ENCODE results near the gene SPATC1L. TPM values are rescaled to one million over a fixed set of nuclear protein-coding genes. Genes with fewer than 3 reads are reported as not detected.
A peak's percentile ranks its signal among the peaks of the same experiment; 100 is the strongest.
"Not testable (repeated sequence)": the region's sequence is repeated elsewhere in the genome, so short reads cannot be mapped to it uniquely, and the experiment has no call there.

SPATC1L gene
- total RNA-seq, 1 experiment from 2014 or later = 22.3 TPM

DNA sequence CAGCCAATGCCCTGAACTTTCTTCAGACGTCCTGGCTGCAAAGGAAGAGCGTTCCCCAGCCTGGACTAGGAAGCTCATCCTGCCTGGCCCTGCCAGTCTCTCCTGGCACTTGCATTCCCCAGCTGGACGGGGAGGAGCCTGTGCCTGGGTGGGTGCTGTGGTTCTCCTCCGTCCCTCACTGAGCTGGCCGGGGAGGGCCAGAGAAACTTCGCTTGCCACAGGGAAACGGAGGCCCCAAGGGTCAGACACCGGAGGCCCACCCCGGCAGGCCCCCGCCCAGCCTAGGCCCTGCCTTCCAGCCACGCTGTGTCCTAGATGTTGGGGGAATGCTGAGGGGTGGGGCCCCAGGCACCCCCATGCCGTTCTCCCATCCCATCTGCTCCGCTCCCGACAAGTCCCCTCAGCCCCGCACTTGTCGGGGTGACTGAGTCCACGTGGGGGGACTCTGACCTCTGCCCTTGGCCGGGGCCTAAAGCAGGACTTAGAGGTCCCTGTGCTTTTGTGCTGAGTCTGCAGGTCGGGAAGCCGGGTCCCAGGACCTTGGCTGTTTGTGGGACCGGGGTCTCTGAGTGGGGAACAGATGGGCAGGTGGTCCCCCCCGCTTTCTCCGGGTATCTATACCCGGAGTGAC, 33.7 kb downstream of the SPATC1L start:
- DNase-seq = no peak
- H3K4me3 ChIP-seq = no peak overlapping the region

GRCh38 chr21:46150073-46150472, 34.2 kb downstream of the SPATC1L start:
- Histone ChIP-seq H3K9me3 (replicated peaks) (no peaks in the 10 kb centered on the region), H3K27me3 (no peaks in the 10 kb centered on the region)
- no peak for DNase-seq

More for the DNA sequence above, 33.7 kb downstream of the SPATC1L start:
- no peaks in the 10 kb centered on the region for H3K36me3 ChIP-seq
- no peaks in the 10 kb centered on the region for H3K27me3 ChIP-seq
- H3K27ac ChIP-seq = no peak overlapping the region
- no peaks in the 10 kb centered on the region for H3K9me3 ChIP-seq (replicated peaks)
- no peaks in the 10 kb centered on the region; the same call in 1 of the 2 replicates for H3K4me1 ChIP-seq

GRCh38 chr21:46149205-46149901, 34.9 kb downstream of the SPATC1L start:
- Histone ChIP-seq H3K36me3 (no peaks in the 10 kb centered on the region), H3K4me1 (no peaks in the 10 kb centered on the region; the same call in 1 of the 2 replicates), H3K4me3 (no peak overlapping the region), H3K27ac (no peak overlapping the region), H3K27me3 (no peaks in the 10 kb centered on the region), H3K9me3 (replicated peaks) (no peaks in the 10 kb centered on the region)
- no peak for DNase-seq

More at GRCh38 chr21:46150073-46150472, 34.2 kb downstream of the SPATC1L start:
- Histone ChIP-seq H3K4me3 (no peak overlapping the region), H3K36me3 (no peaks in the 10 kb centered on the region), H3K4me1 (no peaks in the 10 kb centered on the region; the same call in 1 of the 2 replicates), H3K27ac (no peak overlapping the region)

- no peaks in the 10 kb centered on the region; the same call in 1 of the 2 replicates for H3K4me1 ChIP-seq
- no peak overlapping the region for H3K4me3 ChIP-seq
- H3K36me3 ChIP-seq = no peaks in the 10 kb centered on the region
- H3K9me3 ChIP-seq (replicated peaks) = no peaks in the 10 kb centered on the region
- no peak overlapping the region for H3K27ac ChIP-seq
- no peaks in the 10 kb centered on the region for H3K27me3 ChIP-seq
- no peak for DNase-seq
These were observed 36.2 kb downstream of the SPATC1L start for GRCh38 chr21:46148106-46148505.

GRCh38 chr21:46147429-46147828, 36.8 kb downstream of the SPATC1L start:
- H3K9me3 ChIP-seq (replicated peaks); H3K4me3 ChIP-seq; H3K27me3 ChIP-seq; H3K27ac ChIP-seq; H3K36me3 ChIP-seq; H3K4me1 ChIP-seq: not testable (repeated sequence)
- DNase-seq = peak; percentile 57 to 69

DNA sequence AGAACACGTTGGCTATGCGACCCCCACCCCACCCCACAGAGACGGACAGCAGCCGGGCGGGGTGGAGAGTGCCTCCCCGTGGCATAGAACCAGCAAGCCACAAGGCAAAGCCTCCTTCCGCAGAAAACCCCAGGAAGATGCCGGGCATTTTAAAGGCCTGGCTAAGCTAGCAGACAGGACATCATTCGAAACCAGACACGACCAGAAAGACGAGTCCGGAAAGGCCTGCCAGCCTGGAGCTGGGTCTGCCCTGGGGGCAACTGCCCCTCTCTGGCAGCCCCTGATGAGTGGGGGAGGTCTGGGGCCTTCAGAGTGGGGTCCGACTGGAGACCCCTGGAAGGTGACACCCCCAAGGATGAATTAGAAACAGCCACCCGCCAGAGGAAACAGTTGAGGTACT, 37.4 kb downstream of the SPATC1L start:
- no peak overlapping the region for H3K27ac ChIP-seq
- H3K4me1 ChIP-seq = no peaks in the 10 kb centered on the region; the same call in 1 of the 2 replicates
- no peak overlapping the region for H3K4me3 ChIP-seq
- no peaks in the 10 kb centered on the region for H3K9me3 ChIP-seq (replicated peaks)
- no peaks in the 10 kb centered on the region for H3K36me3 ChIP-seq
- DNase-seq = no peak
- H3K27me3 ChIP-seq = no peaks in the 10 kb centered on the region

GRCh38 chr21:46145840-46146691, 38.2 kb downstream of the SPATC1L start:
- H3K27ac ChIP-seq = no peak overlapping the region
- no peaks in the 10 kb centered on the region for H3K36me3 ChIP-seq
- no peak overlapping the region for H3K4me3 ChIP-seq
- no peaks in the 10 kb centered on the region for H3K27me3 ChIP-seq
- H3K4me1 ChIP-seq = no peaks in the 10 kb centered on the region; the same call in 1 of the 2 replicates
- DNase-seq = no peak
- H3K9me3 ChIP-seq (replicated peaks) = no peaks in the 10 kb centered on the region

DNA sequence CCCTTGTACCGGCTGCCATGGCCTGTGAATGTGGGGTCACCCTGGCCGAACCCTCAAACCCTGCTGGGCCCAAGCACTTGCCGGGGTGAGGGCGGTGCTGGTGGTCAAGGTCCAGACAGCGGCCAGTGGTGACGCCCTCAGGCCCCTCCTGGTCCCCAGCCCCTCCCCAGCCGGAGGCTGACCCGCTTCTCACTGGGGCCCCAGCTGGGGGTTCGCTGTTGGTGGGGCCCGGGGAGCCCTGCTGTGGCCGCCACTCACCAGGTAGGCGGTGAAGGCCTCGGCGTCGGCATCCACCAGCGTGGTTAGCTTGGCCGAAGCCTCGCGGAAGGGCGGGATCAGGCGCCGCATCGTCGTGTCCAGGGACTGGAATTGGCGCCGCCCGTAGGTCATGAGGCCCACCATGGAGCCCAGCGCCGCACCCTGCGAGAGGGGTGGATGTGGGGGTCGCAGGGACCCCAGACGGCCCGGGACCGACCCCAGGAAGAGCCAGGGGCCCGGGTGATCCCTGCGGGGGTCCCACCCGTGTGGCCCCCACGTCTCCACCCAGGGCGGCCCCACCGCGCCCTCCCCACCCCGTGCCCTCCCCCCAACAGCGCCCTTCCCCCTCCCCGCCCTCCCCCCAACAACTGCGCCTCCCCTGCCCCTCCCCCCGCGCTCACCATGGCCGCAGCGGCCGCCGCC, 39.0 kb downstream of the SPATC1L start:
- H3K27me3 ChIP-seq = no peaks in the 10 kb centered on the region

GRCh38 chr21:46144464-46145070, 39.7 kb downstream of the SPATC1L start:
- no peaks in the 10 kb centered on the region for H3K9me3 ChIP-seq (replicated peaks)
- H3K36me3 ChIP-seq = no peaks in the 10 kb centered on the region
- no peak for DNase-seq
- H3K27ac ChIP-seq = no peak overlapping the region
- no peaks in the 10 kb centered on the region; the same call in 1 of the 2 replicates for H3K4me1 ChIP-seq
- no peaks in the 10 kb centered on the region for H3K27me3 ChIP-seq
- H3K4me3 ChIP-seq = no peak overlapping the region

More for the DNA sequence above, 39.0 kb downstream of the SPATC1L start:
- Histone ChIP-seq H3K27ac (no peak overlapping the region), H3K4me1 (no peaks in the 10 kb centered on the region; the same call in 1 of the 2 replicates), H3K36me3 (no peaks in the 10 kb centered on the region), H3K4me3 (no peak overlapping the region), H3K9me3 (replicated peaks) (no peaks in the 10 kb centered on the region)
- no peak for DNase-seq

GRCh38 chr21:46142582-46143473, 41.4 kb downstream of the SPATC1L start:
- DNase-seq = no peak
- no peaks in the 10 kb centered on the region for H3K27me3 ChIP-seq
- H3K27ac ChIP-seq = no peak overlapping the region
- H3K9me3 ChIP-seq (replicated peaks) = no peaks in the 10 kb centered on the region
- no peaks in the 10 kb centered on the region for H3K36me3 ChIP-seq
- H3K4me1 ChIP-seq = no peaks in the 10 kb centered on the region
- H3K4me3 ChIP-seq = no peak overlapping the region

DNA sequence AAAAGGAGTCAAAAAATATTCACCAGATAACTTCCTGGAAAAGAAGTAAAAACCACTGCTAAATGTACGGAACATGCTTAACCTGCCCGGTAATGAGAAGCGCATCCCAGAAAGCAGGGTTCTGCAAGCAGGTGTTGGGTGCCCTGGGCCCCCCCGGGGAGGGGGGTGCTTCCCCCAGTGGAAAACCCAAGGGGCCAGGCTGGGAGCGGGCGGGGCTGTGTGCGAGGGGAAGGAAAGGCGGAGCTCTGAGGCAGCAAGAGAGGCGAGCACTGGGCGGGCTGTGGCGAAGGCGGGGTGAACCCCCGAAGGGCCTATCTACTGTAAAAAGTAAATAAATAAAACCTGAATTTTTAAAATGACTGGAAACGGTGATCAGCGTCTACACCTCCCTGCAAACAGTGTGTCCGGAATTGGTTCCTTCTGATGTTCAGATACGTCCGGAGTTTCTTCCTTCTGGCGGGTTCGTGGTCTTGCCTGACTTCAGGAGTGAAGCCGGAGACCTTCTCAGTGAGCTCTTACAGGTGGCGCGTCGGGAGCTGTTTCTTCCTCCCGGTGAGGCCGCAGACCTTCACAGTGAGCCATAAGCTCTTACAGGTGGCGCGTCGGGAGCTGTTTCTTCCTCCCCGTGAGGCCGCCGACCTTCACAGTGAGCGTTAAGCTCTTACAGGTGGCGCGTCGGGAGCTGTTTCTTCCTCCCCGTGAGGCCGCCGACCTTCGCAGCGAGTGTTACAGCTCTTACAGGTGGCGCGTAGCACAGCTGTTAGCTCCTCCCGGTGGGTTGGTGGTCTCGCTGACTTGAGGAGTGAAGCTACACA, 42.3 kb downstream of the SPATC1L start:
- no peak overlapping the region for H3K27ac ChIP-seq
- H3K4me3 ChIP-seq = no peak overlapping the region
- no peaks in the 10 kb centered on the region for H3K36me3 ChIP-seq
- H3K4me1 ChIP-seq = no peaks in the 10 kb centered on the region
- H3K9me3 ChIP-seq (replicated peaks) = no peaks in the 10 kb centered on the region
- no peaks in the 10 kb centered on the region for H3K27me3 ChIP-seq
- no peak for DNase-seq

DNA sequence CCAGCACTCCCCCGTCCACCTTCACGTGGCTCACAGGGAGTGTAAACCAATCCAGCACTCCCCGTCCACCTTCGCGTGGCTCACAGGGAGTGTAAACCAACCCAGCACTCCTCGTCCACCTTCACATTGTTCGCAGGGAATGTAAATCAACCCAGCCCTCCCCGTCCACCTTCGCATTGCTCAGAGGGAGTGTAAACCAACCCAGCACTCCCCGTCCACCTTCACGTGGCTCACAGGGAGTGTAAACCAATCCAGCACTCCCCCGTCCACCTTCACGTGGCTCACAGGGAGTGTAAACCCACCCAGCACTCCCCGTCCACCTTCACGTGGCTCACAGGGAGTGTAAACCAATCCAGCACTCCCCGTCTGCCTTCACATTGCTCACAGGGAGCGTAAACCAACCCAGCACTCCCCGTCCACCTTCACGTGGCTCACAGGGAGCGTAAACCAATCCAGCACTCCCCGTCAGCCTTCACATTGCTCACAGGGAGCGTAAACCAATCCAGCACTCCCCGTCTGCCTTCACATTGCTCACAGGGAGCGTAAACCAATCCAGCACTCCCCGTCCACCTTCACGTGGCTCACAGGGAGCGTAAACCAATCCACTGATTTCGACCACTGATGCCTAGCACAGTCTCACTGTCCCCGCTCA, 43.8 kb downstream of the SPATC1L start:
- not testable (repeated sequence) for DNase-seq; H3K4me1 ChIP-seq; H3K27me3 ChIP-seq; H3K27ac ChIP-seq; H3K36me3 ChIP-seq; H3K4me3 ChIP-seq; H3K9me3 ChIP-seq (replicated peaks)
